HFF-Myc (cell line): ENCODE data around the gene MME.

Experiments
- DNase-seq: peaks from one replicate; pipeline ENCODE4 v3.0.0-alpha.2; 2011; ENCODE audit warnings: low read depth; ENCODE audit errors: extremely low read depth
- H3K4me3 ChIP-seq: replicated peaks from 2 replicates; pipeline ENCODE4 v1.5.1; 2011; ENCODE audit warnings: low read depth, mild to moderate bottlenecking, control low read depth, low read length
- CTCF ChIP-seq: IDR thresholded peaks from 2 replicates; pipeline ENCODE4 v1.5.1; 2012; ENCODE audit warnings: mild to moderate bottlenecking, low read depth, low read length, control low read depth; ENCODE audit errors: missing control alignments

Gene MME

GRCh38 chr3:155079746-155080487 is at the start of gene MME:
Gene MME (plus strand): TSS chr3:155080319. CDS start chr3:155084168, 3,849 bp downstream.
- DNase-seq, result peak; percentile 78
- peak within 1 kb of the TSS; percentile 70 for H3K4me3 ChIP-seq
- TF ChIP-seq CTCF, result no peak

- H3K4me3 ChIP-seq, result no peak overlapping the region
- no peak for TF ChIP-seq CTCF
- no peak for DNase-seq
These were observed 48.9 kb upstream of the MME start for GRCh38 chr3:155031186-155031585.

GRCh38 chr3:155032918-155033317 is 47.2 kb upstream of the MME start:
- DNase-seq, result peak; percentile 84
- no peak for TF ChIP-seq CTCF
- H3K4me3 ChIP-seq, result no peak overlapping the region

- TF ChIP-seq CTCF, result no peak
- H3K4me3 ChIP-seq, result no peak overlapping the region
- DNase-seq, result no peak
These were observed 45.3 kb upstream of the MME start for GRCh38 chr3:155034786-155035185.

- DNase-seq, result no peak
- H3K4me3 ChIP-seq, result no peak overlapping the region
- no peak for TF ChIP-seq CTCF
These were observed 44.6 kb upstream of the MME start for GRCh38 chr3:155035553-155035952.

GRCh38 chr3:155037508-155038202 is 42.5 kb upstream of the MME start:
- H3K4me3 ChIP-seq, result no peak overlapping the region
- no peak for TF ChIP-seq CTCF
- DNase-seq, result no peak
